SU-DHL-6 (cell line): ENCODE results near the gene SPOCK1.

Source experiments
- H2AFZ ChIP-seq: fragments of 200-600 bp; sonication (generic); 2 replicates; pipeline ENCODE4 v1.6.1; 2014; ENCODE audit warnings: low read depth, mild to moderate bottlenecking, moderate library complexity, mixed read lengths, antibody characterized with exemption, low read length; ENCODE audit not compliant: severe bottlenecking
- H3F3A ChIP-seq: fragments of 200-600 bp; shearing (Covaris generic); 2 replicates; pipeline ENCODE4 v1.6.0; 2016; ENCODE audit warnings: antibody characterized with exemption, mild to moderate bottlenecking; ENCODE audit not compliant: insufficient read depth
- H3K27ac ChIP-seq: fragments of 200-600 bp; sonication (generic); 2 replicates; pipeline ENCODE4 v1.5.1; 2016; ENCODE audit warnings: low read depth, mild to moderate bottlenecking, low read length, moderate library complexity, mixed read lengths
- H3K27me3 ChIP-seq: fragments of 200-600 bp; sonication (generic), shearing (Covaris generic); 2 replicates; pipeline ENCODE4 v1.6.0; 2014; ENCODE audit warnings: mild to moderate bottlenecking, low read length
- H3K36me3 ChIP-seq: fragments of 200-600 bp; sonication (generic); 2 replicates; pipeline ENCODE4 v1.6.1; 2014; ENCODE audit warnings: mild to moderate bottlenecking, low read length, mixed read lengths
- H3K4me2 ChIP-seq: fragments of 300-600, 200-600 bp; shearing (Covaris generic), sonication (generic); 2 replicates; pipeline ENCODE4 v1.6.0; 2014; ENCODE audit warnings: low read length, low read depth, mild to moderate bottlenecking; ENCODE audit not compliant: poor library complexity, severe bottlenecking
- H3K4me3 ChIP-seq: fragments of 200-600 bp; sonication (generic); 2 replicates; pipeline ENCODE4 v1.5.1; 2014; ENCODE audit warnings: antibody characterized with exemption, low read length, mild to moderate bottlenecking, mixed read lengths; ENCODE audit not compliant: insufficient read depth, poor library complexity, severe bottlenecking
- H3K79me2 ChIP-seq: fragments of 200-600 bp; sonication (generic); 2 replicates; pipeline ENCODE4 v1.6.1; 2014; ENCODE audit warnings: mild to moderate bottlenecking, low read length, moderate library complexity; ENCODE audit not compliant: insufficient read depth
- H3K9ac ChIP-seq: fragments of 200-600 bp; sonication (generic); 2 replicates; pipeline ENCODE4 v1.7.0; 2014; ENCODE audit warnings: mild to moderate bottlenecking, low read length
- H3K9me2 ChIP-seq: fragments of 200-600 bp; sonication (generic); replicated peaks from 2 replicates; pipeline ENCODE4 v1.6.1; 2014; ENCODE audit warnings: low read length; ENCODE audit not compliant: insufficient read depth
- H3K9me3 ChIP-seq: fragments of 200-600 bp; sonication (generic); 2 replicates; pipeline ENCODE4 v1.6.1; 2014; ENCODE audit warnings: low read length, mixed read lengths; ENCODE audit not compliant: insufficient read depth
- H4K20me1 ChIP-seq: fragments of 200-600 bp; sonication (generic); 2 replicates; pipeline ENCODE4 v1.6.1; 2014; ENCODE audit warnings: low read depth, mild to moderate bottlenecking, antibody characterized with exemption, low read length, moderate library complexity, mixed read lengths
- CTCF ChIP-seq: fragments of 200-600 bp; sonication (generic); IDR thresholded peaks from one replicate; pipeline ENCODE4 v1.5.1; 2017; ENCODE audit warnings: antibody characterized with exemption, mild to moderate bottlenecking, low read length, moderate library complexity; ENCODE audit not compliant: insufficient read depth, poor library complexity, severe bottlenecking
- EZH2phosphoT487 ChIP-seq: fragments of 200-600 bp; sonication (generic), shearing (Covaris generic); conservative IDR thresholded peaks from 2 replicates; pipeline ENCODE4 v1.6.1; 2018; ENCODE audit warnings: mild to moderate bottlenecking, antibody characterized with exemption, low read length, moderate library complexity, mixed read lengths

SPOCK1 gene

GRCh38 chr5:137461391-137462264 lies 37.5 kb downstream of the SPOCK1 start:
- Histone ChIP-seq H2AFZ (no peak overlapping the region), H3K9me3 (no peaks in the 10 kb centered on the region), H3K4me3 (no peak overlapping the region), H3K36me3 (no peaks in the 10 kb centered on the region), H3K79me2 (no peaks in the 10 kb centered on the region), H4K20me1 (no peaks in the 10 kb centered on the region), H3K27me3 (no peaks in the 10 kb centered on the region), H3F3A (no peaks in the 10 kb centered on the region), H3K9ac (no peak overlapping the region), H3K9me2 (no peaks in the 10 kb centered on the region), H3K4me2 (no peak overlapping the region), H3K27ac (no peak overlapping the region)
- no peak for TF ChIP-seq EZH2phosphoT487
- TF ChIP-seq CTCF = no peak

GRCh38 chr5:137454671-137455070 lies 44.5 kb downstream of the SPOCK1 start:
- no peak for TF ChIP-seq CTCF
- no peak for TF ChIP-seq EZH2phosphoT487
- no peak overlapping the region for H2AFZ ChIP-seq

GRCh38 chr5:137453483-137454080 lies 45.5 kb downstream of the SPOCK1 start:
- Histone ChIP-seq H3K4me2 (no peak overlapping the region), H3K9me3 (no peaks in the 10 kb centered on the region), H3F3A (no peaks in the 10 kb centered on the region), H3K9ac (no peak overlapping the region), H3K27ac (no peak overlapping the region), H3K4me3 (no peak overlapping the region), H3K9me2 (no peaks in the 10 kb centered on the region), H3K27me3 (no peaks in the 10 kb centered on the region), H2AFZ (no peak overlapping the region), H3K79me2 (no peaks in the 10 kb centered on the region), H3K36me3 (no peaks in the 10 kb centered on the region), H4K20me1 (no peaks in the 10 kb centered on the region)
- TF ChIP-seq CTCF = no peak
- no peak for TF ChIP-seq EZH2phosphoT487

More at GRCh38 chr5:137454671-137455070, 44.5 kb downstream of the SPOCK1 start:
- H3K27me3 ChIP-seq = no peaks in the 10 kb centered on the region
- no peaks in the 10 kb centered on the region for H3K79me2 ChIP-seq
- H3F3A ChIP-seq = no peaks in the 10 kb centered on the region
- no peak overlapping the region for H3K4me2 ChIP-seq
- H3K9me2 ChIP-seq = no peaks in the 10 kb centered on the region
- no peak overlapping the region for H3K4me3 ChIP-seq
- no peaks in the 10 kb centered on the region for H3K9me3 ChIP-seq
- H3K27ac ChIP-seq = no peak overlapping the region
- no peaks in the 10 kb centered on the region for H4K20me1 ChIP-seq
- no peaks in the 10 kb centered on the region for H3K36me3 ChIP-seq
- H3K9ac ChIP-seq = no peak overlapping the region
